Measurements from ENCODE around the gene DHX16.

Gene DHX16

DNA sequence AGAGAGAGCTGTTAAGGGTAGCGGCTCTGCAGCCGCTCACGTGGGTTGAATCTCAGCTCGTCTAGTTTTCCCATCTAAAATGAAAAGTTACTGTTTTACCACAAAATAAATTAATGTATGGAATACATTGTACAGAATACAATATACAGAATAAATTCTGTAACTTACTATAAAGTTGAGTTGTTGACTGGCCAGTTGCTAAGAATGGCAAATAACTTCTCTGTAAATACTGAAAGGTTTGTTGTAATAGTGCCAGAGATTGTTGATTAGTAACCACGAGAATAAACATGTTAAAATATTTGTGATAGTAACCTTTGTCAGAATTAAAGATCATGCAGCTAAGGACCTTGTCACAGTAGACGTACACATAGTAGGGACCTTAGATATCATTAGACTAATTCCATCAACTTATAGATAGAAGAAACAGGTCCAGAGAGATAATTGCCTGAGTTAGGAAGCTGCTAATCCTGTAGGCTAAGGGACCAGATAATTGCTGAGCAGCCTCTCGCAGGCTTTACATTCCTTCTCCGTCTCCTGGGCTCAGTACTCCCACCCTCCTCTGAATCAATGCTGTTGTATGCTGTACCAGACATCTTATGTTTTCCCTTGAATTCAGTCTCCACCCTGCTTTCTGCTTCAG is 18.5 kb upstream of the DHX16 start:
- H3K4ac ChIP-seq (ENCODE audit: low read depth, low read length): no peak overlapping the region
- no peak overlapping the region for H3K27ac ChIP-seq (ENCODE audit: low read depth, low read length)
- no CpG with 5 or more reads among the region's 8 CpGs for WGBS (ENCODE audit: extremely low coverage, insufficient coverage, insufficient read length)
- H3K9ac ChIP-seq (ENCODE audit: low read length): no peak overlapping the region
- H2AK5ac ChIP-seq (ENCODE audit: low read length): no peak overlapping the region
- H3K79me2 ChIP-seq (ENCODE audit: control insufficient read depth, insufficient read depth, low read length, poor library complexity): peaks cover 8% of the 10 kb centered on the region
- no peak overlapping the region for H2BK12ac ChIP-seq (ENCODE audit: low read length)
- H2BK5ac ChIP-seq (ENCODE audit: low read depth, low read length, poor library complexity): no peak overlapping the region
- H3K4me2 ChIP-seq (ENCODE audit: low read length): peak overlapping the region; percentile 74
- H3K27me3 ChIP-seq (ENCODE audit: insufficient read depth, low read length): no peaks in the 10 kb centered on the region
- H3K4me1 ChIP-seq (ENCODE audit: control insufficient read depth in 1 of 2, insufficient read depth in 2 of 2, low read length in 2 of 2): peaks cover 15 to 17% of the 10 kb centered on the region in 2 experiments
- H2BK120ac ChIP-seq (ENCODE audit: insufficient read depth, low read length, poor library complexity): no peak overlapping the region
- H3K14ac ChIP-seq (ENCODE audit: low read length): no peak overlapping the region
- H3K4me3 ChIP-seq (ENCODE audit: low read depth, low read length): no peak overlapping the region
- H3K9me3 ChIP-seq (ENCODE audit: insufficient read depth, low read depth, low read length): peaks cover 1% of the 10 kb centered on the region
- no peak overlapping the region for H4K8ac ChIP-seq (ENCODE audit: low read depth, low read length)
- no peak overlapping the region for H3K23ac ChIP-seq (ENCODE audit: low read length)
- no peak overlapping the region for H2AFZ ChIP-seq (ENCODE audit: insufficient read depth, low read length, poor library complexity)
- H4K12ac ChIP-seq (ENCODE audit: low read depth, low read length): no peak overlapping the region
- DNase-seq: peak; percentile 55 to 58
- H3K79me1 ChIP-seq (ENCODE audit: low read length): peaks cover 15% of the 10 kb centered on the region
- H3K18ac ChIP-seq (ENCODE audit: low read length): no peak overlapping the region
- H3K36me3 ChIP-seq (ENCODE audit: control insufficient read depth in 1 of 2, insufficient read depth in 2 of 2, low read length in 2 of 2): peaks cover 0 to 5% of the 10 kb centered on the region in 2 experiments
- no peak overlapping the region for H4K91ac ChIP-seq (ENCODE audit: low read depth, low read length)

DNA sequence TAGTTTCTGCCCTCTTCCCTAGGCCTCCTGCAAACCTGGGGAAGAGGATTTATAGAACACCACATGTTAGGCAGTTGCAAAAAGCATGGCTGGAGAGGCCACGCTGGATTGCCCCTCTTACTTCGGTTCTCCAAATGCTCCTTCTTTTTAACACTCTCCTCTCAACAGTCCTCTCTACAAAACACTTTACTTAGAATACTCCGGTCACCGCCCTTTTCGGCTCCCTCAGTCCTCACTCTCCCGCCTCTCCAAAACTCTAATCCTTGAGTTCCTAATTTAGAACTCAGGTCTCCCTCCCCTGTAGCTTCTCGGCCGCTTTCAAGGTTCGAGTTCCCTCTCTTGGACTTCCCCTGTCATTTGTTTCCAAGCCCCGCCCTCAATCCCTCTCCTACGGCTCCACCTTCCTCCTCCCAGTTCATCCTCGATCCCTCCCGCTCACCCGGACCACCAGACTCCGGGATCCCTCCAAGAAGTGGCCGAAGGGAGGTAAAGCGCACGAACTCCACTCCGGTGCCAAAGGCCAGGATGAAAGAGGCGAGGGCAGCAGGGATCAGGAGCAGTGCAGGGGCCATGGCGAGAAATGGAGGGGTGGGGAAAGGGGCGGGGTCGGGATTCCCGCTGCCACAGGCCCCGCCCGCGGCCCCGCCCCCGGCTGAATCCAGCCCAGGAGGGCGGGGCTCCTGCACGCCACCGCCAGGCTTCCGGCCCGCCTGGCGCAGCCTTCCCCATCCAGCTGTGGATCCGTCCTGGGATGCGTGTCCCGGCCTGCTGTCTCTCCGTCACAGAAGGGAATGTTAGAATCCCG is 17.8 kb upstream of the DHX16 start, which contains the start of gene NRM:
Gene NRM (minus strand): TSS at position 582 of the 805 bp plus-strand sequence. CDS start 10 bp downstream, at position 572.
- Histone ChIP-seq H3K4ac (ENCODE audit: low read depth, low read length) (peak within 1 kb of the TSS; percentile 49), H4K12ac (ENCODE audit: low read depth, low read length) (peak within 1 kb of the TSS; percentile 80), H3K14ac (ENCODE audit: low read length) (peak within 1 kb of the TSS; percentile 91), H4K91ac (ENCODE audit: low read depth, low read length) (peak within 1 kb of the TSS; percentile 85), H3K27ac (ENCODE audit: low read depth, low read length) (peak within 1 kb of the TSS; percentile 77), H2BK12ac (ENCODE audit: low read length) (peak within 1 kb of the TSS; percentile 75), H2AK5ac (ENCODE audit: low read length) (no peak within 1 kb of the TSS), H3K4me2 (ENCODE audit: low read length) (peak within 1 kb of the TSS; percentile 74), H3K4me1 (ENCODE audit: control insufficient read depth in 1 of 2, insufficient read depth in 2 of 2, low read length in 2 of 2) (peaks cover 20 to 21% of the 10 kb centered on the region in 2 experiments), H3K9me3 (ENCODE audit: insufficient read depth, low read depth, low read length) (peaks cover 1% of the 10 kb centered on the region), H3K79me2 (ENCODE audit: control insufficient read depth, insufficient read depth, low read length, poor library complexity) (peaks cover 15% of the 10 kb centered on the region), H3K27me3 (ENCODE audit: insufficient read depth, low read length) (no peaks in the 10 kb centered on the region), H2BK120ac (ENCODE audit: insufficient read depth, low read length, poor library complexity) (peak within 1 kb of the TSS; percentile 75), H3K9ac (ENCODE audit: low read length) (peak within 1 kb of the TSS; percentile 50), H3K23ac (ENCODE audit: low read length) (no peak within 1 kb of the TSS), H3K79me1 (ENCODE audit: low read length) (peaks cover 22% of the 10 kb centered on the region), H3K4me3 (ENCODE audit: low read depth, low read length) (peak within 1 kb of the TSS; percentile 81), H3K18ac (ENCODE audit: low read length) (peak within 1 kb of the TSS; percentile 96), H2BK5ac (ENCODE audit: low read depth, low read length, poor library complexity) (peak within 1 kb of the TSS; percentile 83), H3K36me3 (ENCODE audit: control insufficient read depth in 1 of 2, insufficient read depth in 2 of 2, low read length in 2 of 2) (peaks cover 2 to 5% of the 10 kb centered on the region in 2 experiments), H4K8ac (ENCODE audit: low read depth, low read length) (peak within 1 kb of the TSS; percentile 86), H2AFZ (ENCODE audit: insufficient read depth, low read length, poor library complexity) (peak within 1 kb of the TSS; percentile 94)
- no CpG with 5 or more reads among the region's 40 CpGs for WGBS (ENCODE audit: extremely low coverage, insufficient coverage, insufficient read length)
- DNase-seq: peak; percentile 88 to 92

DNA sequence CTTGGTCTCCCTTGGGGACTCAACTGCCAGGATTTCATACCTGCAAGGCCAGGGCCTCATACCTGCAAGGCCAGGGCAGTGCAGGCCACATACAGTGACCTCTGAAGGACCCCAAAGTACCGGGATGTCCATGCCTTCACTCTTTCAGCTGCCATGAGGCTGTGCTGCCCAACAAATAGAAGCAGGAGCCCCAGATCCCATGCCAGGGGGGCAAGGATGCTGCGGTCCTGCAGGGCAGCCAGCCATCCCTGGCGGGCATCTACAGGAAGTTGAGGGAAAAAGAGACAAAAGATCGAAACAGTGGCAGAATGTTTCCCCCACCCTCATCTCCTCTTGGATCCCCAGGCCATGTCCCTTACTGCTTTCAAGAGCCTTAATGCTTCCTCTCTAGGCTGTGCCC is 17.2 kb upstream of the DHX16 start:
- Histone ChIP-seq H3K4me2 (ENCODE audit: low read length) (peak overlapping the region; percentile 56), H3K4ac (ENCODE audit: low read depth, low read length) (no peak overlapping the region), H3K18ac (ENCODE audit: low read length) (no peak overlapping the region), H2BK5ac (ENCODE audit: low read depth, low read length, poor library complexity) (no peak overlapping the region), H3K9ac (ENCODE audit: low read length) (peak overlapping the region; percentile 30), H4K8ac (ENCODE audit: low read depth, low read length) (no peak overlapping the region), H3K4me3 (ENCODE audit: low read depth, low read length) (no peak overlapping the region), H3K27ac (ENCODE audit: low read depth, low read length) (no peak overlapping the region), H3K23ac (ENCODE audit: low read length) (no peak overlapping the region), H4K91ac (ENCODE audit: low read depth, low read length) (peak overlapping the region; percentile 40), H3K36me3 (ENCODE audit: control insufficient read depth in 1 of 2, insufficient read depth in 2 of 2, low read length in 2 of 2) (peaks cover 3 to 8% of the 10 kb centered on the region in 2 experiments), H2BK120ac (ENCODE audit: insufficient read depth, low read length, poor library complexity) (no peak overlapping the region), H2AK5ac (ENCODE audit: low read length) (no peak overlapping the region), H3K79me2 (ENCODE audit: control insufficient read depth, insufficient read depth, low read length, poor library complexity) (peaks cover 22% of the 10 kb centered on the region), H3K14ac (ENCODE audit: low read length) (no peak overlapping the region), H2AFZ (ENCODE audit: insufficient read depth, low read length, poor library complexity) (no peak overlapping the region), H4K12ac (ENCODE audit: low read depth, low read length) (no peak overlapping the region), H3K79me1 (ENCODE audit: low read length) (peaks cover 25% of the 10 kb centered on the region), H3K9me3 (ENCODE audit: insufficient read depth, low read depth, low read length) (peaks cover 1% of the 10 kb centered on the region), H3K4me1 (ENCODE audit: control insufficient read depth in 1 of 2, insufficient read depth in 2 of 2, low read length in 2 of 2) (peaks cover 26 to 27% of the 10 kb centered on the region in 2 experiments), H2BK12ac (ENCODE audit: low read length) (peak overlapping the region; percentile 14), H3K27me3 (ENCODE audit: insufficient read depth, low read length) (no peaks in the 10 kb centered on the region)
- no peak for DNase-seq
- WGBS (ENCODE audit: extremely low coverage, insufficient coverage, insufficient read length): no CpG with 5 or more reads among the region's 4 CpGs

DNA sequence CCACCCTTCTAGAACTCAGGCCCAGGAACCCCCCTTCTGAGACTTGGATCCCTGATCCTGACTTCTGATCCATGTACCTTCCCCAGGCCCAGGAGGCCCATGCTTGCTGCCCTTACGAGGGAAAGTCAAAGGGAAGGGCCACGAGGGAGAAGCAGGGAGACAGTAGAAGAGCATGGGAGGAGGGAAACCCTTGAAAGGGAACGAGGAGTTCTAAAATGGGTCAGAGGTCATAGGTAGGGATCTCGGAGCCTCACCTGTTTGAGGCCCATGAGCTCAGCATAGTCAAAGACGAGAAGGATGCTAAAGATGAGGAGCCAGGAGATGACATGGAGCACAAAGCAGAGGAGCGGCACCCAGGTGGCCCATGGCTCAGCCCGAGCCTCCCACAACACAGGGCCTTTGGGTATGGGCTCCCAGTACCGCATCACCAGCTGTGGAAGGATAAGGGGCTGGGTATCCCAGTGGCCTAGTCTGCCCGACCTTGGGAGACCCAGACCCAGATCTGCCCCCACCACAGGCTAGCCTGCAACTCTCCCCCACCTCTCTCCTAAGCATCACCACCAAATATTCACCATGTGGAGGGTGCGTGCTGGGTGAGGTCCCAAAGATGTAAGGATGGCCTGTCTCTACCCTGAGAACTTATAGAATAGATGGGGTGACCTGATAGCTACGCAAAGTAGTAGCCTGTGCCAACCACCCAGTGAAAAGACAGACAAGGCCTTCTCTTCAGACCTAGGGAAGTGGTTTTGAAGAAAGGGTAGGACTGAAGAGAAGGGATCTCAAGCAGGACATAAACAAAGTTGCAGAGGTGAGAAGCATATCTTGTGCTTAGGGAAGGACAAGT is 16.4 kb upstream of the DHX16 start:
- Histone ChIP-seq H3K14ac (ENCODE audit: low read length) (no peak overlapping the region), H3K4me2 (ENCODE audit: low read length) (no peak overlapping the region), H3K36me3 (ENCODE audit: control insufficient read depth in 1 of 2, insufficient read depth in 2 of 2, low read length in 2 of 2) (peaks cover 6 to 8% of the 10 kb centered on the region in 2 experiments), H3K4me1 (ENCODE audit: control insufficient read depth in 1 of 2, insufficient read depth in 2 of 2, low read length in 2 of 2) (peaks cover 30 to 32% of the 10 kb centered on the region in 2 experiments), H3K79me1 (ENCODE audit: low read length) (peaks cover 25% of the 10 kb centered on the region), H3K9ac (ENCODE audit: low read length) (no peak overlapping the region), H3K79me2 (ENCODE audit: control insufficient read depth, insufficient read depth, low read length, poor library complexity) (peaks cover 28% of the 10 kb centered on the region), H2AFZ (ENCODE audit: insufficient read depth, low read length, poor library complexity) (no peak overlapping the region), H3K4me3 (ENCODE audit: low read depth, low read length) (no peak overlapping the region), H3K27ac (ENCODE audit: low read depth, low read length) (no peak overlapping the region), H2AK5ac (ENCODE audit: low read length) (peak overlapping the region; percentile 6), H3K18ac (ENCODE audit: low read length) (no peak overlapping the region), H2BK12ac (ENCODE audit: low read length) (no peak overlapping the region), H2BK120ac (ENCODE audit: insufficient read depth, low read length, poor library complexity) (no peak overlapping the region), H2BK5ac (ENCODE audit: low read depth, low read length, poor library complexity) (no peak overlapping the region), H3K4ac (ENCODE audit: low read depth, low read length) (no peak overlapping the region), H3K27me3 (ENCODE audit: insufficient read depth, low read length) (no peaks in the 10 kb centered on the region), H4K91ac (ENCODE audit: low read depth, low read length) (no peak overlapping the region), H3K9me3 (ENCODE audit: insufficient read depth, low read depth, low read length) (peaks cover 1% of the 10 kb centered on the region), H4K12ac (ENCODE audit: low read depth, low read length) (no peak overlapping the region), H3K23ac (ENCODE audit: low read length) (no peak overlapping the region), H4K8ac (ENCODE audit: low read depth, low read length) (no peak overlapping the region)
- no CpG with 5 or more reads among the region's 11 CpGs for WGBS (ENCODE audit: extremely low coverage, insufficient coverage, insufficient read length)
- DNase-seq: no peak

Measured in trophoblast cell (in vitro differentiated cells and primary cell).